ENCODE results near the gene HDDC3.

DNA sequence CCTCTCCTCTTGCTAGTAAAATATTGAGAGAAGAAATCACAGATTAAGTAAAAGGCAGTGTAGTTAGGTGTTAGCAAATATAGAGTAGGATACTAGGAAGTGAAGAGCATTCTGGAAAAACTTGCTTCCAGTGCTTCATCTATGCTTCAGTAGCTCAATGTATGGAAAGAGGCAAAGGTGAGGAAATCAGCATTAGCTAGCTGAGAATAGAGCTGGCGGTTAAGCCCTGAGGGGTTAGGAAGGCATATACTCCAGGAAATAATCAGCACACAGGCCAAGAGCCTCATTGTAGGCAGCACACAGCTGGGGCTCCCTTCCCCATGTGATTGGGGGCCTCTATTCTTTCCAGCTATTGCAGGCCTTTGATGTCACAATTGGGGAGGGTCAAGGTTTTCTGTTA lies 36.1 kb upstream of the HDDC3 start:
- no peak for TF ChIP-seq EZH2 (IDR thresholded peaks at IDR 0.05; ENCODE audit: borderline replicate concordance, low read depth, low read length, severe bottlenecking)
- TF ChIP-seq, protein P1, sequence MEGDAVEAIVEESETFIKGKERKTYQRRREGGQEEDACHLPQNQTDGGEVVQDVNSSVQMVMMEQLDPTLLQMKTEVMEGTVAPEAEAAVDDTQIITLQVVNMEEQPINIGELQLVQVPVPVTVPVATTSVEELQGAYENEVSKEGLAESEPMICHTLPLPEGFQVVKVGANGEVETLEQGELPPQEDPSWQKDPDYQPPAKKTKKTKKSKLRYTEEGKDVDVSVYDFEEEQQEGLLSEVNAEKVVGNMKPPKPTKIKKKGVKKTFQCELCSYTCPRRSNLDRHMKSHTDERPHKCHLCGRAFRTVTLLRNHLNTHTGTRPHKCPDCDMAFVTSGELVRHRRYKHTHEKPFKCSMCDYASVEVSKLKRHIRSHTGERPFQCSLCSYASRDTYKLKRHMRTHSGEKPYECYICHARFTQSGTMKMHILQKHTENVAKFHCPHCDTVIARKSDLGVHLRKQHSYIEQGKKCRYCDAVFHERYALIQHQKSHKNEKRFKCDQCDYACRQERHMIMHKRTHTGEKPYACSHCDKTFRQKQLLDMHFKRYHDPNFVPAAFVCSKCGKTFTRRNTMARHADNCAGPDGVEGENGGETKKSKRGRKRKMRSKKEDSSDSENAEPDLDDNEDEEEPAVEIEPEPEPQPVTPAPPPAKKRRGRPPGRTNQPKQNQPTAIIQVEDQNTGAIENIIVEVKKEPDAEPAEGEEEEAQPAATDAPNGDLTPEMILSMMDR (IDR thresholded peaks at IDR 0.05; ENCODE audit: extremely low read depth in 1 of 2, insufficient read depth in 1 of 2, low read depth in 1 of 2, low read length in 2 of 2) = no peak
- no peak for TF ChIP-seq POLR2A (IDR thresholded peaks at IDR 0.05; ENCODE audit: low read depth, low read length)
- no peak for TF ChIP-seq MYC (IDR thresholded peaks at IDR 0.05; ENCODE audit: low read depth, low read length)
- TF ChIP-seq POLR2AphosphoS5 (IDR thresholded peaks at IDR 0.05; ENCODE audit: insufficient read depth, low read depth, low read length) = no peak
- no peak for TF ChIP-seq JUN (IDR thresholded peaks at IDR 0.05; ENCODE audit: borderline replicate concordance, insufficient read depth, insufficient read length, low read depth)
- TF ChIP-seq, protein P2, sequence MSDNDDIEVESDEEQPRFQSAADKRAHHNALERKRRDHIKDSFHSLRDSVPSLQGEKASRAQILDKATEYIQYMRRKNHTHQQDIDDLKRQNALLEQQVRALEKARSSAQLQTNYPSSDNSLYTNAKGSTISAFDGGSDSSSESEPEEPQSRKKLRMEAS (IDR thresholded peaks at IDR 0.05; ENCODE audit: insufficient read depth, insufficient read length) = no peak
- no peak for TF ChIP-seq FOS (IDR thresholded peaks at IDR 0.05; ENCODE audit: borderline replicate concordance, insufficient read depth, low read length)
